Pancreas (tissue), 10 donors: ENCODE measurements around the gene DMRTB1. TPM values are rescaled to one million over a fixed set of nuclear protein-coding genes. Genes with fewer than 3 reads are reported as not detected.

Source experiments
- ATAC-seq, 4 donors: fragments of 200-7000 bp; cut with Tn5 transposase; one replicate each; pipeline versions ENCODE4 v1.8.0 to v1.9.1; 2020; ENCODE audit warnings: mild to moderate bottlenecking in 4 of 4, moderate library complexity in 4 of 4
- DNase-seq, 6 donors: peaks; one replicate each; pipeline ENCODE4 v3.0.0-alpha.2; 2020
- FAIRE-seq: peaks from 2 replicates; lab custom pipeline; 2012; peaks lifted over from hg19 to GRCh38; lab: Jason Lieb, UNC
- H3K27ac ChIP-seq, 4 donors: fragments of 200-600 bp; sonication (generic); 1 replicate in 3 of 4; 2 replicates in 1 of 4; pipeline versions ENCODE4 v1.5.0 to v1.8.0; 2020
- H3K27me3 ChIP-seq, 4 donors: fragments of 200-600 bp; one replicate each; pipeline ENCODE4 v1.8.0; 2021
- H3K36me3 ChIP-seq, 3 donors: fragments of 200-600 bp; sonication (generic) in 1 of 3; one replicate each; pipeline versions ENCODE4 v1.5.0 to v1.8.0; 2020 to 2021
- H3K4me1 ChIP-seq, 3 donors: fragments of 200-600 bp; one replicate each; pipeline ENCODE4 v1.8.0; 2021
- H3K4me3 ChIP-seq, 4 donors: fragments of 200-600 bp; sonication (generic) in 2 of 4; one replicate each; pipeline versions ENCODE4 v1.5.0 to v1.8.0; 2020 to 2021
- H3K9me3 ChIP-seq, 4 donors: fragments of 200-600 bp; one replicate each; pipeline ENCODE4 v1.8.0; 2021
- CTCF ChIP-seq, 4 donors: fragments of 200-600 bp; sonication (generic) in 3 of 4; IDR thresholded peaks; one replicate each; pipeline versions ENCODE4 v1.5.0 to v1.8.0; 2021; ENCODE audit warnings: antibody characterized with exemption in 4 of 4
- WGBS, 2 donors: extraction: QIAGEN DNeasy Blood & Tissue Kit; methylation state at CpG; one replicate each; pipeline ENCODE4 v1.1.7; 2013; 5-methylcytosine and 5-hydroxymethylcytosine counted together
- intact Hi-C, 3 donors: fragments of 100-400 bp; cut with DNase I; formaldehyde crosslinking; loops; one replicate each; pipeline versions ENCODE4 v1.11.1 to v1.14.2; 2022
- polyA plus RNA-seq, 2 donors: library from polyadenylated mRNA; stranded (reverse); fragments of 200-250 nt; gene quantifications; one replicate each; pipeline ENCODE4 v1.2.3, GENCODE V29; 2013
- total RNA-seq, 6 donors: library from RNA; stranded (reverse); fragmentation: NEBNext Ultra II Directional in 4 of 6; extraction: Animal tissue kit (Norgen Biotek cat#: 25700) in 4 of 6; gene quantifications; one replicate each; pipeline versions ENCODE4 v1.2.1 to v1.2.4, GENCODE V29; 2021 to 2023
- donor health status: healthy with polysubstance abuse.
- donor health status: DM: no; HTN: no; CAD: no; lungs with moderate emphysema.
- donor health status: DM: no; HTN: no; CAD: no.
- donor health status: control.
- donor health status: control.
- donor health status: Bipolar disorder and iron deficiency.
- donor health status: DM: yes; HTN: yes; CAD: no.
- donor health status: DM: no; HTN: no; CAD: no.
- donor health status: DM: no; HTN: no; CAD: no.
- donor health status: DM: yes; HTN: yes; CAD: no.

Gene DMRTB1
- total and polyA plus RNA-seq, 8 donors: not detected

GRCh38 chr1:53473463-53473862, 14.3 kb downstream of the DMRTB1 start:
- WGBS, 2 donors: 76 to 83% methylated on average over 3 of the region's 3 CpGs
- H3K36me3 ChIP-seq: no peaks in the 10 kb centered on the region
- H3K4me3 ChIP-seq: no peak overlapping the region
- no peak for TF ChIP-seq CTCF (IDR thresholded peaks at IDR 0.05)
- intact Hi-C loops: no loop called here
- no peaks in the 10 kb centered on the region for H3K27me3 ChIP-seq
- H3K9me3 ChIP-seq: no peaks in the 10 kb centered on the region
- no peak overlapping the region for H3K27ac ChIP-seq
- ATAC-seq (no peak), DNase-seq (no peak), FAIRE-seq (no peak)
- H3K4me1 ChIP-seq: no peaks in the 10 kb centered on the region

- ATAC-seq (no peak), DNase-seq (no peak), FAIRE-seq (no peak)
- TF ChIP-seq CTCF (IDR thresholded peaks at IDR 0.05): no peak
- intact Hi-C loops: no loop called here
- Histone ChIP-seq H3K9me3 (no peaks in the 10 kb centered on the region), H3K4me3 (no peak overlapping the region), H3K4me1 (no peaks in the 10 kb centered on the region), H3K27me3 (no peaks in the 10 kb centered on the region), H3K27ac (no peak overlapping the region), H3K36me3 (no peaks in the 10 kb centered on the region)
- WGBS, 2 donors: 58 to 65% methylated on average over 7 of the region's 7 CpGs
Measured at GRCh38 chr1:53475664-53476063, 16.5 kb downstream of the DMRTB1 start.

- DNase-seq (no peak), FAIRE-seq (no peak), ATAC-seq (no peak)
- 59 to 77% methylated on average over 8 of the region's 8 CpGs for WGBS, 2 donors
- H3K4me3 ChIP-seq: no peak overlapping the region
- no peaks in the 10 kb centered on the region for H3K4me1 ChIP-seq
- no peaks in the 10 kb centered on the region for H3K36me3 ChIP-seq
- TF ChIP-seq CTCF (IDR thresholded peaks at IDR 0.05): no peak
- H3K27ac ChIP-seq: no peak overlapping the region
- H3K9me3 ChIP-seq: no peaks in the 10 kb centered on the region
- no peaks in the 10 kb centered on the region for H3K27me3 ChIP-seq
- intact Hi-C loops: no loop called here
Measured at GRCh38 chr1:53476579-53476978, 17.4 kb downstream of the DMRTB1 start.

GRCh38 chr1:53477651-53478501, 18.7 kb downstream of the DMRTB1 start:
- 73 to 78% methylated on average over 12 of the region's 12 CpGs for whole genome bisulfite sequencing, 2 donors
- Histone ChIP-seq H3K27me3 (no peaks in the 10 kb centered on the region), H3K27ac (no peak overlapping the region), H3K36me3 (no peaks in the 10 kb centered on the region), H3K9me3 (no peaks in the 10 kb centered on the region), H3K4me3 (no peak overlapping the region), H3K4me1 (no peaks in the 10 kb centered on the region)
- FAIRE-seq (no peak), ATAC-seq (no peak), DNase-seq (no peak)
- intact Hi-C loops: no loop called here
- TF ChIP-seq CTCF (IDR thresholded peaks at IDR 0.05): no peak

GRCh38 chr1:53478502-53478818, 19.3 kb downstream of the DMRTB1 start:
- no peak overlapping the region for H3K27ac ChIP-seq
- 85 to 86% methylated on average over 2 of the region's 2 CpGs for WGBS, 2 donors
- no peaks in the 10 kb centered on the region for H3K4me1 ChIP-seq
- no peak for TF ChIP-seq CTCF (IDR thresholded peaks at IDR 0.05)
- no peak for DNase-seq
- no peak for ATAC-seq
- H3K27me3 ChIP-seq: no peaks in the 10 kb centered on the region
- no peak for FAIRE-seq
- no peaks in the 10 kb centered on the region for H3K36me3 ChIP-seq
- no peaks in the 10 kb centered on the region for H3K9me3 ChIP-seq
- intact Hi-C loops: no loop called here
- H3K4me3 ChIP-seq: no peak overlapping the region
